ENCODE data around the gene TM9SF1. TPM values are rescaled to one million over a fixed set of nuclear protein-coding genes. Genes with fewer than 3 reads are reported as not detected.
A peak's percentile ranks its signal among the peaks of the same experiment; 100 is the strongest.

TM9SF1 gene
- total RNA-seq, 2 experiments from 2014 or later = 12.9 to 13.0 TPM

GRCh38 chr14:24145690-24146452, 49.4 kb downstream of the TM9SF1 start:
- TF ChIP-seq CTCF (IDR thresholded peaks at IDR 0.05) = no peak
- H3K27ac ChIP-seq (ENCODE audit: low read depth in 1 of 2, low read length in 2 of 2) = peak overlapping the region; percentile 76 to 82
- POLR2A ChIA-PET = interaction anchor here (0.7 to 8.1 kb wide), 20 partner anchors 10 to 1050 kb away, joined by 3 to 154 read pairs (median 9); partner anchors contain the start of genes C14orf119, CHMP4A, DCAF11 and IPO4
- H3K4me3 Mint-ChIP-seq = peak overlapping the region; percentile 99
- H3K4me1 ChIP-seq (ENCODE audit: insufficient read depth, low read length) = peaks cover 63% of the 10 kb centered on the region
- H3K9me3 Mint-ChIP-seq = no peaks in the 10 kb centered on the region
- intact Hi-C loops (cut with DNase I, micrococcal nuclease) = loop anchor here (1.0 to 5.0 kb wide), 6 partner anchors 10 to 87 kb away; partner anchors contain the start of genes GMPR2 (in 2 of the 2), IPO4 (in 2 of the 2), NEDD8 (in 2 of the 2) and PSME1 (in 1 of the 2)
- H3K27me3 ChIP-seq (ENCODE audit: control insufficient read depth in 1 of 2, insufficient read depth in 2 of 2, low read length in 2 of 2) = no peaks in the 10 kb centered on the region
- CTCF ChIA-PET = interaction anchor here (0.8 to 2.1 kb wide), 5 partner anchors 10 to 97 kb away, joined by 4 to 20 read pairs (median 5); partner anchors contain the start of genes IRF9, MDP1 and PSME1
- no peaks in the 10 kb centered on the region for H3K27me3 Mint-ChIP-seq
- H3K4me1 Mint-ChIP-seq (ENCODE audit: low read depth) = peaks cover 71% of the 10 kb centered on the region
- no peaks in the 10 kb centered on the region for H3K9me3 ChIP-seq (ENCODE audit: control insufficient read depth in 1 of 2, insufficient read depth in 1 of 2, low read length in 2 of 2)
- peak overlapping the region; percentile 90 for H3K27ac Mint-ChIP-seq
- H3K36me3 Mint-ChIP-seq (ENCODE audit: low read depth) = peaks cover 82% of the 10 kb centered on the region
- peak overlapping the region; percentile 93 for H3K4me3 ChIP-seq (ENCODE audit: low read length)
- ATAC-seq (ENCODE audit: poor library complexity) (no peak), DNase-seq (peak in 3 of 14 experiments; percentile 22 to 35 (median 30))
- peaks cover 56% of the 10 kb centered on the region for H3K36me3 ChIP-seq (ENCODE audit: insufficient read depth, low read length)

GRCh38 chr14:24145219-24145618, 50.0 kb downstream of the TM9SF1 start:
- peaks cover 49% of the 10 kb centered on the region for H3K36me3 ChIP-seq (ENCODE audit: insufficient read depth, low read length)
- H3K27ac ChIP-seq (ENCODE audit: low read depth in 1 of 2, low read length in 2 of 2) = no peak overlapping the region
- no peaks in the 10 kb centered on the region for H3K27me3 Mint-ChIP-seq
- H3K4me1 ChIP-seq (ENCODE audit: insufficient read depth, low read length) = peaks cover 63% of the 10 kb centered on the region
- no peak for ATAC-seq (ENCODE audit: poor library complexity)
- peaks cover 73% of the 10 kb centered on the region for H3K4me1 Mint-ChIP-seq (ENCODE audit: low read depth)
- no peaks in the 10 kb centered on the region for H3K27me3 ChIP-seq (ENCODE audit: control insufficient read depth in 1 of 2, insufficient read depth in 2 of 2, low read length in 2 of 2)
- DNase-seq = no peak
- no peaks in the 10 kb centered on the region for H3K9me3 Mint-ChIP-seq
- H3K4me3 ChIP-seq (ENCODE audit: low read length) = peak overlapping the region; percentile 93
- TF ChIP-seq CTCF (IDR thresholded peaks at IDR 0.05) = no peak
- peak overlapping the region; percentile 90 for H3K27ac Mint-ChIP-seq
- peak overlapping the region; percentile 99 for H3K4me3 Mint-ChIP-seq
- intact Hi-C loops (cut with DNase I, micrococcal nuclease) = loop anchor here in 1 of 2 experiments (2.0 to 5.0 kb wide), 3 partner anchors 28 to 87 kb away; partner anchors contain the start of genes GMPR2, IPO4 and NEDD8
- ChIA-PET POLR2A (interaction anchor here (0.6 to 8.1 kb wide), 6 partner anchors 9 to 89 kb away, joined by 3 to 154 read pairs (median 70); partner anchors contain the start of genes DCAF11, IRF9, NRL and PSME1), CTCF (interaction anchor here (1.2 to 2.1 kb wide), 2 partner anchors 16 to 36 kb away, joined by 3 to 20 read pairs; partner anchors contain the start of gene IRF9)
- H3K9me3 ChIP-seq (ENCODE audit: control insufficient read depth in 1 of 2, insufficient read depth in 1 of 2, low read length in 2 of 2) = no peaks in the 10 kb centered on the region
- peaks cover 80% of the 10 kb centered on the region for H3K36me3 Mint-ChIP-seq (ENCODE audit: low read depth)

- Histone ChIP-seq H3K27ac (ENCODE audit: low read depth in 1 of 2, low read length in 2 of 2) (no peak overlapping the region), H3K4me3 (ENCODE audit: low read length) (no peak overlapping the region), H3K9me3 (ENCODE audit: control insufficient read depth in 1 of 2, insufficient read depth in 1 of 2, low read length in 2 of 2) (no peaks in the 10 kb centered on the region), H3K27me3 (ENCODE audit: control insufficient read depth in 1 of 2, insufficient read depth in 2 of 2, low read length in 2 of 2) (no peaks in the 10 kb centered on the region), H3K4me1 (ENCODE audit: insufficient read depth, low read length) (peaks cover 62% of the 10 kb centered on the region), H3K36me3 (ENCODE audit: insufficient read depth, low read length) (peaks cover 43% of the 10 kb centered on the region)
- no peak for TF ChIP-seq CTCF (IDR thresholded peaks at IDR 0.05)
- DNase-seq (no peak), ATAC-seq (ENCODE audit: poor library complexity) (no peak)
- Mint-ChIP-seq H3K9me3 (no peaks in the 10 kb centered on the region), H3K4me1 (ENCODE audit: low read depth) (peaks cover 75% of the 10 kb centered on the region), H3K27ac (peak overlapping the region; percentile 42), H3K36me3 (ENCODE audit: low read depth) (peaks cover 77% of the 10 kb centered on the region), H3K4me3 (peak overlapping the region; percentile 73), H3K27me3 (no peaks in the 10 kb centered on the region)
- POLR2A ChIA-PET = interaction anchor here (1.8 to 8.0 kb wide), 3 partner anchors 9 to 29 kb away, joined by 11 to 127 read pairs (median 119); partner anchors contain the start of genes DCAF11, IRF9, NRL and PSME1
- intact Hi-C loops (cut with DNase I, micrococcal nuclease) = loop anchor here in 1 of 2 experiments (2.0 kb wide), 1 partner anchor 28 kb away; no protein-coding TSS in a partner anchor
- CTCF ChIA-PET = interaction anchor here (1.2 kb wide), 1 partner anchor 36 kb away, joined by 3 read pairs; no protein-coding TSS in a partner anchor
These were observed 50.8 kb downstream of the TM9SF1 start for GRCh38 chr14:24144451-24144850.
